Measurements from ENCODE around the gene ALDH1A2. TPM values are rescaled to one million over a fixed set of nuclear protein-coding genes. Genes with fewer than 3 reads are reported as not detected.

The ALDH1A2 gene
- total and polyA plus RNA-seq, 7 donors, result 1.2 to 12.5 (median 4.4) TPM

GRCh38 chr15:57953874-57954273, 111.6 kb downstream of the ALDH1A2 start:
- H3K9me3 ChIP-seq, result no peaks in the 10 kb centered on the region
- H3K27ac ChIP-seq, result no peak overlapping the region
- intact Hi-C loops (cut with DNase I), result no loop called here
- no peak for TF ChIP-seq POLR2AphosphoS5 (IDR thresholded peaks at IDR 0.05)
- no peak for TF ChIP-seq CTCF (IDR thresholded peaks at IDR 0.05)
- H3K27me3 ChIP-seq, result no peaks in the 10 kb centered on the region
- H3K4me1 ChIP-seq, result no peaks in the 10 kb centered on the region
- WGBS, 2 donors, result 70 to 89% methylated on average over 2 of the region's 2 CpGs
- no peak overlapping the region for H3K4me3 ChIP-seq
- no peak for DNase-seq
- no peaks in the 10 kb centered on the region for H3K36me3 ChIP-seq

GRCh38 chr15:57951328-57951932, 114.1 kb downstream of the ALDH1A2 start:
- no peak for TF ChIP-seq CTCF (IDR thresholded peaks at IDR 0.05)
- TF ChIP-seq POLR2AphosphoS5 (IDR thresholded peaks at IDR 0.05), result no peak
- no peak for TF ChIP-seq EP300 (IDR thresholded peaks at IDR 0.05)
- TF ChIP-seq POLR2A (IDR thresholded peaks at IDR 0.05), result no peak
- H3K27ac ChIP-seq, result no peak overlapping the region
- no peaks in the 10 kb centered on the region for H3K4me1 ChIP-seq
- WGBS, 2 donors, result 85 to 88% methylated on average over 7 of the region's 7 CpGs
- no peaks in the 10 kb centered on the region for H3K9me3 ChIP-seq
- no peak for DNase-seq
- no peaks in the 10 kb centered on the region for H3K36me3 ChIP-seq
- no peak overlapping the region for H3K4me3 ChIP-seq
- H3K27me3 ChIP-seq, result no peaks in the 10 kb centered on the region
- intact Hi-C loops (cut with DNase I), result no loop called here

GRCh38 chr15:57950381-57950946, 115.0 kb downstream of the ALDH1A2 start:
- Histone ChIP-seq H3K27ac (no peak overlapping the region), H3K9me3 (no peaks in the 10 kb centered on the region), H3K36me3 (no peaks in the 10 kb centered on the region), H3K4me1 (no peaks in the 10 kb centered on the region), H3K4me3 (no peak overlapping the region), H3K27me3 (no peaks in the 10 kb centered on the region)
- 76 to 85% methylated on average over 8 of the region's 8 CpGs for WGBS, 2 donors
- intact Hi-C loops (cut with DNase I), result no loop called here
- TF ChIP-seq POLR2A (IDR thresholded peaks at IDR 0.05), result no peak
- TF ChIP-seq EP300 (IDR thresholded peaks at IDR 0.05), result no peak
- TF ChIP-seq CTCF (IDR thresholded peaks at IDR 0.05), result no peak
- TF ChIP-seq POLR2AphosphoS5 (IDR thresholded peaks at IDR 0.05), result no peak
- no peak for DNase-seq

- no peaks in the 10 kb centered on the region for H3K27me3 ChIP-seq
- no peak overlapping the region for H3K27ac ChIP-seq
- intact Hi-C loops (cut with DNase I), result no loop called here
- no peak for DNase-seq
- WGBS, 2 donors, result 87% methylated on average over 3 of the region's 3 CpGs
- H3K36me3 ChIP-seq, result no peaks in the 10 kb centered on the region
- H3K4me1 ChIP-seq, result no peaks in the 10 kb centered on the region
- H3K9me3 ChIP-seq, result no peaks in the 10 kb centered on the region
- no peak overlapping the region for H3K4me3 ChIP-seq
- TF ChIP-seq CTCF (IDR thresholded peaks at IDR 0.05) (no peak), POLR2AphosphoS5 (IDR thresholded peaks at IDR 0.05) (no peak), POLR2A (IDR thresholded peaks at IDR 0.05) (no peak), EP300 (IDR thresholded peaks at IDR 0.05) (no peak)
Observed at GRCh38 chr15:57949374-57949943, 116.1 kb downstream of the ALDH1A2 start.

Data from sigmoid colon (tissue), 7 donors.